ENCODE results near the gene PDE4D. TPM values are rescaled to one million over a fixed set of nuclear protein-coding genes. Genes with fewer than 3 reads are reported as not detected.

PDE4D gene
- total and polyA plus RNA-seq, 4 donors = 12.8 to 167 (median 44.5) TPM

DNA sequence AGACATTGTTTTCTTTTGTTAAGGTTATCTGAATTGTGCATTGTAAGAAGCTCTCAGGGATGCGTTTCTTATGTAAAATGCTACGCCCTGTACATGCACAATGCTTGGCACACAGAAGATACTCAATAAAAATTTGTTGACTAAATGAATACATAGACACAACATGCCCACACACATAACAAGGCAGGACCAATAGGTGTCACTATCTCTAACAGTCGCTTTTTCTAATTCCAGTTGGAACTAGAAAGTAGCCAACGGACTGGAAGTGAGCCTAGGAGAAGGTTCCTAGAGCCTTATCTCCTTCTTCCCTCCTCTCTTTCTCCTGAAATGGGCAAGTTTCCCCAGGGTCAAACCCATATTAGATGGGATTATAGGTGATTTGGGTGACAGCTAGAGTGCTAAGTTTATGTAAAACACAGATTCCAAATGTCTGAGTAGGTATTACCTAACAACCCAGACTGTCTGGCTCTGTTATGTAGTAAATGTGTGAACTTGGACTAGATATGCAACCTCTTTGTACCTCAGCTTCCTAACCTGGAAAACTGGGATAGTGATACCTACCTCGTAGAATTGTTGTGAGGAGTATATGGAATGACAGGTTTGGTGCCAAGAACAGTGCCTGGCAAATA, 707.7 kb downstream of the PDE4D start:
- no peaks in the 10 kb centered on the region for H3K9me3 ChIP-seq (ENCODE audit: control insufficient read depth in 4 of 4, insufficient read depth in 3 of 4, low read length in 3 of 4)
- 75 to 86% methylated on average over 5 of the region's 5 CpGs for WGBS, 2 donors
- no peaks in the 10 kb centered on the region for H3K27me3 ChIP-seq (ENCODE audit: control insufficient read depth in 3 of 3, insufficient read depth in 3 of 3, low read length in 2 of 3)
- no peak for DNase-seq
- ATAC-seq (ENCODE audit: insufficient read depth, low FRiP score) = no peak
- H3K27ac ChIP-seq (ENCODE audit: low read depth in 1 of 2, low read length in 1 of 2) = no peak overlapping the region
- no peak overlapping the region for H3K4me3 ChIP-seq
- H3K4me1 ChIP-seq (ENCODE audit: control insufficient read depth in 5 of 5, insufficient read depth in 5 of 5, low read length in 5 of 5) = peaks cover 0 to 23% (median 3%) of the 10 kb centered on the region in 5 donors
- H3K36me3 ChIP-seq (ENCODE audit: control insufficient read depth in 4 of 4, insufficient read depth in 4 of 4, low read length in 4 of 4) = peaks cover 0 to 10% (median 0%) of the 10 kb centered on the region in 4 donors
- TF ChIP-seq, protein P1, sequence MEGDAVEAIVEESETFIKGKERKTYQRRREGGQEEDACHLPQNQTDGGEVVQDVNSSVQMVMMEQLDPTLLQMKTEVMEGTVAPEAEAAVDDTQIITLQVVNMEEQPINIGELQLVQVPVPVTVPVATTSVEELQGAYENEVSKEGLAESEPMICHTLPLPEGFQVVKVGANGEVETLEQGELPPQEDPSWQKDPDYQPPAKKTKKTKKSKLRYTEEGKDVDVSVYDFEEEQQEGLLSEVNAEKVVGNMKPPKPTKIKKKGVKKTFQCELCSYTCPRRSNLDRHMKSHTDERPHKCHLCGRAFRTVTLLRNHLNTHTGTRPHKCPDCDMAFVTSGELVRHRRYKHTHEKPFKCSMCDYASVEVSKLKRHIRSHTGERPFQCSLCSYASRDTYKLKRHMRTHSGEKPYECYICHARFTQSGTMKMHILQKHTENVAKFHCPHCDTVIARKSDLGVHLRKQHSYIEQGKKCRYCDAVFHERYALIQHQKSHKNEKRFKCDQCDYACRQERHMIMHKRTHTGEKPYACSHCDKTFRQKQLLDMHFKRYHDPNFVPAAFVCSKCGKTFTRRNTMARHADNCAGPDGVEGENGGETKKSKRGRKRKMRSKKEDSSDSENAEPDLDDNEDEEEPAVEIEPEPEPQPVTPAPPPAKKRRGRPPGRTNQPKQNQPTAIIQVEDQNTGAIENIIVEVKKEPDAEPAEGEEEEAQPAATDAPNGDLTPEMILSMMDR (IDR thresholded peaks at IDR 0.05; ENCODE audit: control extremely low read depth, extremely low read depth) = no peak
- H3K9ac ChIP-seq (ENCODE audit: insufficient read depth in 1 of 2, low read length in 2 of 2) = no peak overlapping the region

DNA sequence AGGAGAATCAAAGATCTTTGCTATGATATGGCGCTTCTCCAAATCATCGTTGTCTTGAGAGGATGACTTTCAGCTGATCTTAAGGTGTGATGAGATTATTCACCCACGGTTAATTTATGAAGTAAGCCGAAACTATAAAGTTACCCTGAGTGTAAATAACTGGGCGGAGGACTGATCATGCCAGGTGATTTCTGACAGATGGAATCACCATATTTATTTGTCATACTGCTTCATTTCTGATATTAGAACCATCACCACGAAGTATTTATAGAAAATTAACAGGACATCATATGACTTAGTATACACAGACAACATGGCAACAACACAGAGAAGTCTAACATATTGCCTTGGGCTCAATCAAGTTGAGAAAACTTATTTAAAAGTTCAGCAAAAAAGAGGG, 708.8 kb downstream of the PDE4D start:
- no peak overlapping the region for H3K9ac ChIP-seq (ENCODE audit: insufficient read depth in 1 of 2, low read length in 2 of 2)
- H3K9me3 ChIP-seq (ENCODE audit: control insufficient read depth in 4 of 4, insufficient read depth in 3 of 4, low read length in 3 of 4) = no peaks in the 10 kb centered on the region
- H3K4me3 ChIP-seq = no peak overlapping the region
- peaks cover 0 to 13% (median 0%) of the 10 kb centered on the region in 4 donors for H3K36me3 ChIP-seq (ENCODE audit: control insufficient read depth in 4 of 4, insufficient read depth in 4 of 4, low read length in 4 of 4)
- WGBS, 2 donors = 85 to 87% methylated on average over 6 of the region's 6 CpGs
- H3K4me1 ChIP-seq (ENCODE audit: control insufficient read depth in 5 of 5, insufficient read depth in 5 of 5, low read length in 5 of 5) = peaks cover 0 to 23% (median 3%) of the 10 kb centered on the region in 5 donors
- TF ChIP-seq, protein P1 (IDR thresholded peaks at IDR 0.05; ENCODE audit: control extremely low read depth, extremely low read depth) = no peak
- no peak overlapping the region for H3K27ac ChIP-seq (ENCODE audit: low read depth in 1 of 2, low read length in 1 of 2)
- ATAC-seq (ENCODE audit: insufficient read depth, low FRiP score) (no peak), DNase-seq (no peak)
- no peaks in the 10 kb centered on the region for H3K27me3 ChIP-seq (ENCODE audit: control insufficient read depth in 3 of 3, insufficient read depth in 3 of 3, low read length in 2 of 3)

DNA sequence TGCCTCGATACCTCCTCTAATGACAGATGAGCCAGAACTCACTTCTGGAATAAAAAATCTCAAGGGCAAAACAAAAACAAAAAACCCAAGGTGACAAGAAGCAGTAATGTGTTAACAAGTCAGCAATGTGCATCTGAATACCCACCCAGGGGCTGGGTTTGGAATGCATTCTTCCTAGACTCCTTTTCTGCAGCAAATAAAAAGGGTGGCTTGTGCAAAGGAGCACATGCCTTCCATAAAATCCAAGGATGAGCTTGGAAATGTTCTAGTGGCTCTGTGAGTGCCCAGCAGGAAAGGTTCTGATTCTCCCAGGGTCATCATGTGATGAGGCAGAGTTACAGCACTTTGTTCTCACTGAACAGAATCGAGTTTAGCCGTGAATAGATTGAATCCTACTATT, 710.8 kb downstream of the PDE4D start:
- TF ChIP-seq, protein P1 (IDR thresholded peaks at IDR 0.05; ENCODE audit: control extremely low read depth, extremely low read depth) = no peak
- 96% methylated on average over 3 of the region's 3 CpGs for WGBS, 2 donors
- H3K9me3 ChIP-seq (ENCODE audit: control insufficient read depth in 4 of 4, insufficient read depth in 3 of 4, low read length in 3 of 4) = no peaks in the 10 kb centered on the region

More for the DNA sequence above, 710.8 kb downstream of the PDE4D start:
- Histone ChIP-seq H3K27me3 (ENCODE audit: control insufficient read depth in 3 of 3, insufficient read depth in 3 of 3, low read length in 2 of 3) (no peaks in the 10 kb centered on the region), H3K4me3 (no peak overlapping the region), H3K27ac (ENCODE audit: low read depth in 1 of 2, low read length in 1 of 2) (no peak overlapping the region), H3K9ac (ENCODE audit: insufficient read depth in 1 of 2, low read length in 2 of 2) (no peak overlapping the region), H3K4me1 (ENCODE audit: control insufficient read depth in 5 of 5, insufficient read depth in 5 of 5, low read length in 5 of 5) (peaks cover 0 to 20% (median 0%) of the 10 kb centered on the region in 5 donors), H3K36me3 (ENCODE audit: control insufficient read depth in 4 of 4, insufficient read depth in 4 of 4, low read length in 4 of 4) (peaks cover 0 to 19% (median 2%) of the 10 kb centered on the region in 4 donors)
- no peak for DNase-seq
- no peak for ATAC-seq (ENCODE audit: insufficient read depth, low FRiP score)

All from lung (tissue), 12 donors.